HepG2 (cell line): ENCODE data around the gene CDK3. TPM values are rescaled to one million over a fixed set of nuclear protein-coding genes. Genes with fewer than 3 reads are reported as not detected.
A peak's percentile ranks its signal among the peaks of the same experiment; 100 is the strongest.

Experiments
- ATAC-seq: fragments of 200-7000 bp; cut with Tn5 transposase; 3 replicates; pipeline ENCODE4 v1.9.1; 2020; ENCODE audit warnings: mild to moderate bottlenecking, moderate library complexity
- BruUV-seq: library from RNA; stranded (reverse); fragments of 400-500 nt; replicated peaks from 2 replicates; lab custom pipeline; 2021; lab: Mats Ljungman, UMichigan
- CTCF ChIA-PET: fragments of 300-600 bp; formaldehyde crosslinking; extraction: SDS; loops from one replicate; lab custom pipeline; 2021; ENCODE audit warnings: low total read pairs, inconsistent platforms, low intra/inter-chr PET ratio; lab: Yijun Ruan, JAX
- POLR2A ChIA-PET: fragments of 350-600 bp; sonication (Branson Sonifier 250); formaldehyde crosslinking; loops from one replicate; lab custom pipeline; 2020; ENCODE audit warnings: antibody characterized with exemption, inconsistent platforms; lab: Yijun Ruan, JAX
- DNase-seq: peaks from one replicate; pipeline ENCODE4 v3.0.0-alpha.2; 2015; ENCODE audit warnings: low spot score
- FAIRE-seq: peaks from 3 replicates; lab custom pipeline; 2011; peaks lifted over from hg19 to GRCh38; lab: Jason Lieb, UNC
- H2AFZ ChIP-seq: one replicate; pipeline ENCODE4 v1.6.1; 2011; ENCODE audit warnings: low read length, inconsistent platforms
- H3K27ac ChIP-seq: fragments of 300-600 bp; 3 replicates; pipeline ENCODE4 v1.8.0; 2011; ENCODE audit warnings: mixed run types, mild to moderate bottlenecking, mixed read lengths, low read length, inconsistent platforms; ENCODE audit not compliant: insufficient read depth; ENCODE audit errors: extremely low read length
- H3K27me3 ChIP-seq, 2 experiments: fragments of 200-600 bp in 1 of 2; 2 replicates in 1 of 2; 3 replicates in 1 of 2; pipeline versions ENCODE4 v1.6.0 to v1.8.0; 2011; ENCODE audit warnings: low read length in 2 of 2, mild to moderate bottlenecking in 2 of 2, moderate library complexity in 2 of 2, inconsistent platforms in 1 of 2; ENCODE audit not compliant: insufficient read depth in 2 of 2, control insufficient read depth in 1 of 2
- H3K36me3 ChIP-seq, 2 experiments: fragments of 200-600 bp in 1 of 2; replicated peaks in 1 of 2; 2 replicates in 1 of 2; 3 replicates in 1 of 2; pipeline versions ENCODE4 v1.5.1 to v1.8.0; 2011; ENCODE audit warnings: low read length in 2 of 2, inconsistent platforms in 1 of 2; ENCODE audit not compliant: insufficient read depth in 2 of 2, control insufficient read depth in 1 of 2
- H3K4me1 ChIP-seq: 2 replicates; pipeline ENCODE4 v1.5.1; 2012; ENCODE audit warnings: low read length, inconsistent platforms; ENCODE audit not compliant: insufficient read depth
- H3K4me2 ChIP-seq: 2 replicates; pipeline ENCODE4 v1.6.0; 2011; ENCODE audit warnings: low read depth, low read length, inconsistent platforms
- H3K4me3 ChIP-seq, 3 experiments: fragments of 200-600 bp in 1 of 3; sonication (generic), shearing (Covaris generic) in 1 of 3; replicated peaks in 1 of 3; 2 replicates each; pipeline ENCODE4 v1.5.1; 2011 to 2016; ENCODE audit warnings: low read length in 3 of 3, inconsistent platforms in 2 of 3, low read depth in 2 of 3, mild to moderate bottlenecking in 2 of 3, control low read depth in 1 of 3, mixed read lengths in 1 of 3; ENCODE audit not compliant: insufficient read depth in 1 of 3
- H3K79me2 ChIP-seq: one replicate; pipeline ENCODE4 v1.6.1; 2011; ENCODE audit warnings: low read length, inconsistent platforms; ENCODE audit not compliant: insufficient read depth
- H3K9ac ChIP-seq: 2 replicates; pipeline ENCODE4 v1.6.0; 2011; ENCODE audit warnings: mild to moderate bottlenecking, low read depth, low read length, inconsistent platforms; ENCODE audit not compliant: insufficient read depth
- H3K9me3 ChIP-seq: 2 replicates; pipeline ENCODE4 v1.5.1; 2012; ENCODE audit warnings: mild to moderate bottlenecking, low read length
- H4K20me1 ChIP-seq: 2 replicates; pipeline ENCODE4 v1.6.0; 2011; ENCODE audit warnings: inconsistent platforms, mild to moderate bottlenecking, low read length, moderate library complexity; ENCODE audit not compliant: insufficient read depth
- FOSL2 ChIP-seq: sonication (generic); formaldehyde crosslinking; IDR thresholded peaks from 2 replicates; pipeline ENCODE4 v1.4.0; 2020; ENCODE audit warnings: missing genetic modification reagents
- WGBS: methylation state at CpG from one replicate; pipeline ENCODE4 v1.1.6; 2017; ENCODE audit warnings: low lambda C conversion rate; 5-methylcytosine and 5-hydroxymethylcytosine counted together
- in situ Hi-C: cut with HindIII; loops from 2 replicates; pipeline ENCODE4 v1.10.0; 2017; ENCODE audit warnings: low pct_unique_long_range_greater_than_20kb; ENCODE audit not compliant: extremely low pct_ligation_motif_present
- intact Hi-C: fragments of 100-400 bp; cut with micrococcal nuclease; formaldehyde crosslinking; loops from one replicate; pipeline ENCODE4 v1.10.0; 2022; ENCODE audit not compliant: unreplicated experiment
- polyA plus RNA-seq, 8 experiments: library from polyadenylated mRNA; depleted of rRNA in 3 of 8; stranded (reverse) in 7 of 8; unstranded in 1 of 8; fragments of >200 nt; fragmentation: Illumina TruSeq in 4 of 8; extraction: Trizol in 4 of 8; gene quantifications; 2 replicates each; pipeline versions ENCODE4 v1.2.1 to v1.2.3, GENCODE V29; 2011 to 2016; ENCODE audit warnings: low read depth in 4 of 8, missing spikeins in 1 of 8, mixed read lengths in 1 of 8; ENCODE audit not compliant: insufficient read depth in 1 of 8
- total RNA-seq, 5 experiments: library from RNA; depleted of rRNA; stranded (reverse); fragments of >200 nt; fragmentation: Illumina TruSeq; extraction: Trizol; gene quantifications; 2 replicates each; pipeline ENCODE4 v1.2.3, GENCODE V29; 2016; ENCODE audit warnings: low read depth in 1 of 5
- TF ChIP-seq, protein P1 (sequence below): sonication (generic); formaldehyde crosslinking; conservative IDR thresholded peaks from 2 replicates; pipeline ENCODE4 v1.4.0; 2020; ENCODE audit warnings: missing genetic modification reagents
- TF ChIP-seq, protein P2 (sequence below): sonication (generic); formaldehyde crosslinking; conservative IDR thresholded peaks from 2 replicates; pipeline ENCODE4 v1.8.1; 2023; ENCODE audit warnings: missing genetic modification reagents

The CDK3 gene
- total and polyA plus RNA-seq, 2 of the 13 experiments (the other 11 are each of a cell fraction or from before 2014, with no cell fraction given): 5.8 to 11.4 TPM

DNA sequence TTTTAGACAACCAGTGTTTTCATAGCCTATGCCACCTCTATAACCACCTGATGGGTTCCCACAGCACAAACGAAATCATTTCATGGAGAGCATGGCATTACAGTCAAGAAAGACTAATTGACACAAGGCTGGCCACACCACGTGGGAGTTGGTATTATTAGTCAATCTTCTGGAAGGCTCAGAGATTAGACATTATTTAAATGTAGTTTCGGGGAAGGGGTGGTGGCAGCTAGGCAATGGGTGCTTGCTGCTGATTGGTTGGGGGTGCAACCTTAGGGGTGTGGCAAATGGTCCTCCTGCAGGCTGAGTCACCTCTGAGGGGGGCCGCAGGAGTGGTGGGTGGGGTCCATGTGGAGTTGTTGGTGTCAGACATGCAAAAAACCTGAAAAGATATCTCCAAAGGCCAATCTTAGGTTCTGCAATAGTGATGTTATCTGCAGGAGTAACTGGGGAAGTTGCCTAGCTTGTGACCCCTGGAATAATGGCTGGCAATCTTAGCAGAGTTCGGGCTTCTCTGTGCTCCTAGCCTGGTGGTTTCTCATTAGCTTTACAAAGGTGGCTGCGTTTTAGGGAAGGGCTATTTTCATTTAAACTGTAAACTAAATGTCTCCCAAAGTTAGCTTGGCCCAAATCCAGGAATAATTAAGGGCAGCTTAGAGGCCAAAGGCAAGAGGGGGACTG is 17.0 kb upstream of the CDK3 start:
- FAIRE-seq: no peak
- Histone ChIP-seq H2AFZ (no peak overlapping the region), H4K20me1 (no peaks in the 10 kb centered on the region)
- TF ChIP-seq, protein P1, sequence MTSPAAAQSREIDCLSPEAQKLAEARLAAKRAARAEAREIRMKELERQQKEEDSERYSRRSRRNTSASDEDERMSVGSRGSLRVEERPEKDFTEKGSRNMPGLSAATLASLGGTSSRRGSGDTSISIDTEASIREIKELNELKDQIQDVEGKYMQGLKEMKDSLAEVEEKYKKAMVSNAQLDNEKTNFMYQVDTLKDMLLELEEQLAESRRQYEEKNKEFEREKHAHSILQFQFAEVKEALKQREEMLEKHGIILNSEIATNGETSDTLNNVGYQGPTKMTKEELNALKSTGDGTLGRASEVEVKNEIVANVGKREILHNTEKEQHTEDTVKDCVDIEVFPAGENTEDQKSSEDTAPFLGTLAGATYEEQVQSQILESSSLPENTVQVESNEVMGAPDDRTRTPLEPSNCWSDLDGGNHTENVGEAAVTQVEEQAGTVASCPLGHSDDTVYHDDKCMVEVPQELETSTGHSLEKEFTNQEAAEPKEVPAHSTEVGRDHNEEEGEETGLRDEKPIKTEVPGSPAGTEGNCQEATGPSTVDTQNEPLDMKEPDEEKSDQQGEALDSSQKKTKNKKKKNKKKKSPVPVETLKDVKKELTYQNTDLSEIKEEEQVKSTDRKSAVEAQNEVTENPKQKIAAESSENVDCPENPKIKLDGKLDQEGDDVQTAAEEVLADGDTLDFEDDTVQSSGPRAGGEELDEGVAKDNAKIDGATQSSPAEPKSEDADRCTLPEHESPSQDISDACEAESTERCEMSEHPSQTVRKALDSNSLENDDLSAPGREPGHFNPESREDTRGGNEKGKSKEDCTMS (CRISPR knock-in tag): no peak
- 0 out of 2 replicates have a peak, but pooled peaks have one; percentile 23 for TF ChIP-seq FOSL2 (CRISPR knock-in tag)
- TF ChIP-seq, protein P2, sequence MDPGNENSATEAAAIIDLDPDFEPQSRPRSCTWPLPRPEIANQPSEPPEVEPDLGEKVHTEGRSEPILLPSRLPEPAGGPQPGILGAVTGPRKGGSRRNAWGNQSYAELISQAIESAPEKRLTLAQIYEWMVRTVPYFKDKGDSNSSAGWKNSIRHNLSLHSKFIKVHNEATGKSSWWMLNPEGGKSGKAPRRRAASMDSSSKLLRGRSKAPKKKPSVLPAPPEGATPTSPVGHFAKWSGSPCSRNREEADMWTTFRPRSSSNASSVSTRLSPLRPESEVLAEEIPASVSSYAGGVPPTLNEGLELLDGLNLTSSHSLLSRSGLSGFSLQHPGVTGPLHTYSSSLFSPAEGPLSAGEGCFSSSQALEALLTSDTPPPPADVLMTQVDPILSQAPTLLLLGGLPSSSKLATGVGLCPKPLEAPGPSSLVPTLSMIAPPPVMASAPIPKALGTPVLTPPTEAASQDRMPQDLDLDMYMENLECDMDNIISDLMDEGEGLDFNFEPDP (CRISPR knock-in tag): 0 out of 2 replicates have a peak, but pooled peaks have one; percentile 40
- TF ChIP-seq, all 625 proteins: peak for 2
- intact Hi-C loops (no loop called here), in situ Hi-C loops (no loop called here)
- Histone ChIP-seq H3K79me2 (peaks cover 5% of the 10 kb centered on the region), H3K36me3 (peaks cover 1 to 5% of the 10 kb centered on the region in 2 experiments; a peak in 3 of 5 replicates), H3K9me3 (no peaks in the 10 kb centered on the region), H3K9ac (no peak overlapping the region), H3K27ac (no peak overlapping the region), H3K4me2 (no peak overlapping the region), H3K4me1 (peaks cover 60% of the 10 kb centered on the region), H3K4me3 (no peak overlapping the region), H3K27me3 (no peaks in the 10 kb centered on the region; a peak in 1 of 5 replicates)
- ChIA-PET CTCF (no interaction called here), POLR2A (interaction anchor here (1.0 to 11.5 kb wide), 2 partner anchors 16 to 106 kb away, joined by 4 to 481 read pairs; partner anchors contain the start of gene CDK3)
- DNase-seq (no peak), ATAC-seq (no peak)
- WGBS: 79% methylated on average over 6 of the region's 6 CpGs
- no TSS peak for BruUV-seq
